ENCODE results near the gene GSTT4.
"Not testable (repeated sequence)": the region's sequence is repeated elsewhere in the genome, so short reads cannot be mapped to it uniquely, and the experiment has no call there.

DNA sequence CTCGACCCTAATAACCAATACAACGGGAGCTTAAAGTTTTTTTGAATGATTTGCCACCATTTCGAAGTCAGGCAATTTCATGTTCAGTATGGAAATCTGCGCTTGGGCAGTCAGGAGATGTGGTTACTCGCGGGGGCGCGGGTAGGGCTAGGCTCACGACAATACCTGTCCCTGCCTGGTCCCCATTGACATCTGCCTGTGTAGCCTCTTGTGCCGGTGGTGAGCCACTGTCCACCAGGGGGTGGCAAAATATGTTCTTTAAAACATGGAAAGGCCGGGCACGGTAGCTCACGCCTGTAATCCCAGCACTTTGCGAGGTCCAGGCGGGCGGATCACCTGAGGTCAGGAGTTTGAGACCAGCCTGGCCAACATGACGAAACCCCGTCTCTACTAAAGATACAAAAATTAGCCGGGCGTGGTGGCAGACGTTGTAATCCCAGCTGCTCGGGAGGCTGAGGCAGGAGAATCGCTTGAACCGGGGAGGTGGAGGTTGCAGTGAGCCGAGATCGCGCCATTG lies 30.4 kb downstream of the GSTT4 start:
- TF ChIP-seq, protein P1, sequence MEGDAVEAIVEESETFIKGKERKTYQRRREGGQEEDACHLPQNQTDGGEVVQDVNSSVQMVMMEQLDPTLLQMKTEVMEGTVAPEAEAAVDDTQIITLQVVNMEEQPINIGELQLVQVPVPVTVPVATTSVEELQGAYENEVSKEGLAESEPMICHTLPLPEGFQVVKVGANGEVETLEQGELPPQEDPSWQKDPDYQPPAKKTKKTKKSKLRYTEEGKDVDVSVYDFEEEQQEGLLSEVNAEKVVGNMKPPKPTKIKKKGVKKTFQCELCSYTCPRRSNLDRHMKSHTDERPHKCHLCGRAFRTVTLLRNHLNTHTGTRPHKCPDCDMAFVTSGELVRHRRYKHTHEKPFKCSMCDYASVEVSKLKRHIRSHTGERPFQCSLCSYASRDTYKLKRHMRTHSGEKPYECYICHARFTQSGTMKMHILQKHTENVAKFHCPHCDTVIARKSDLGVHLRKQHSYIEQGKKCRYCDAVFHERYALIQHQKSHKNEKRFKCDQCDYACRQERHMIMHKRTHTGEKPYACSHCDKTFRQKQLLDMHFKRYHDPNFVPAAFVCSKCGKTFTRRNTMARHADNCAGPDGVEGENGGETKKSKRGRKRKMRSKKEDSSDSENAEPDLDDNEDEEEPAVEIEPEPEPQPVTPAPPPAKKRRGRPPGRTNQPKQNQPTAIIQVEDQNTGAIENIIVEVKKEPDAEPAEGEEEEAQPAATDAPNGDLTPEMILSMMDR (IDR thresholded peaks at IDR 0.05): not testable (repeated sequence)
- not testable (repeated sequence) for TF ChIP-seq POLR2AphosphoS5 (IDR thresholded peaks at IDR 0.05); EP300 (IDR thresholded peaks at IDR 0.05; ENCODE audit: low read depth)

Measured in transverse colon (tissue), 4 donors.